Measurements from ENCODE around the gene OR13H1.
"Not testable (repeated sequence)": the region's sequence is repeated elsewhere in the genome, so short reads cannot be mapped to it uniquely, and the experiment has no call there.

Gene OR13H1

GRCh38 chrX:131543774-131544173 lies at the start of gene OR13H1:
TSS of gene OR13H1 (plus strand) at chrX:131544074. CDS start at chrX:131544074, 0 bp downstream.
- DNase-seq, result no peak

GRCh38 chrX:131501556-131501955 lies 42.3 kb upstream of the OR13H1 start:
- DNase-seq, result not testable (repeated sequence)

- DNase-seq, result no peak
These were observed 30.5 kb upstream of the OR13H1 start for GRCh38 chrX:131513159-131513914.

GRCh38 chrX:131521824-131522223 lies 22.1 kb upstream of the OR13H1 start:
- no peak for DNase-seq

GRCh38 chrX:131544218-131544617 lies 344 bp downstream of the OR13H1 start:
- no peak for DNase-seq

- DNase-seq, result no peak
These were observed 5.1 kb downstream of the OR13H1 start for GRCh38 chrX:131549011-131549410.

GRCh38 chrX:131552453-131552852 lies 8.6 kb downstream of the OR13H1 start:
- not testable (repeated sequence) for DNase-seq

GRCh38 chrX:131558562-131558961 lies 14.7 kb downstream of the OR13H1 start:
- no peak for DNase-seq

GRCh38 chrX:131564553-131565229 lies 20.8 kb downstream of the OR13H1 start:
- no peak for DNase-seq

- DNase-seq, result no peak
These were observed 22.0 kb downstream of the OR13H1 start for GRCh38 chrX:131565909-131566308.

- DNase-seq, result no peak
These were observed 27.5 kb downstream of the OR13H1 start for GRCh38 chrX:131571348-131571747.

GRCh38 chrX:131572372-131573014 lies 28.6 kb downstream of the OR13H1 start:
- DNase-seq, result no peak

- no peak for DNase-seq
These were observed 33.5 kb downstream of the OR13H1 start for GRCh38 chrX:131577413-131577812.

- DNase-seq, result no peak
These were observed 34.3 kb downstream of the OR13H1 start for GRCh38 chrX:131577999-131578734.

- not testable (repeated sequence) for DNase-seq
These were observed 35.0 kb downstream of the OR13H1 start for GRCh38 chrX:131578735-131579367.

GRCh38 chrX:131588995-131589394 lies 45.1 kb downstream of the OR13H1 start:
- DNase-seq, result no peak

Data from activated CD4-positive, alpha-beta T cell treated with anti-CD3 and anti-CD28 coated beads, Interleukin-2, Interleukin-6, amounts not matched to agents 100 ng/mL and 50 ng/mL, durations not matched to agents 16 hours and 8 hours (primary cell).